LHCN-M2 (cell line): Measurements from ENCODE around the gene RPP14. TPM values are rescaled to one million over a fixed set of nuclear protein-coding genes. Genes with fewer than 3 reads are reported as not detected.
"Not testable (repeated sequence)": the region's sequence is repeated elsewhere in the genome, so short reads cannot be mapped to it uniquely, and the experiment has no call there.

Experiments used
- DNase-seq: peaks from one replicate; pipeline ENCODE4 v3.0.0-alpha.2; 2012; ENCODE audit warnings: low read depth
- total RNA-seq: library from RNA; depleted of rRNA; stranded (reverse); fragments of >200 nt; gene quantifications from 2 replicates; pipeline ENCODE4 v1.2.3, GENCODE V29; 2014

The RPP14 gene
- total RNA-seq, 1 experiment from 2014 or later = 13.2 TPM

GRCh38 chr3:58331593-58332152 lies 25.6 kb downstream of the RPP14 start:
- DNase-seq = no peak

GRCh38 chr3:58332575-58333188 lies 26.6 kb downstream of the RPP14 start, which contains the start of gene PXK:
Gene PXK (plus strand): TSS chr3:58332892. CDS start chr3:58332989, 97 bp downstream.
- DNase-seq = peak; percentile 80

- peak; percentile 50 for DNase-seq
Observed at GRCh38 chr3:58333206-58334012, 27.4 kb downstream of the RPP14 start.

- DNase-seq = no peak
Observed at GRCh38 chr3:58334013-58334321, 27.9 kb downstream of the RPP14 start.

GRCh38 chr3:58334506-58334884 lies 28.4 kb downstream of the RPP14 start:
- DNase-seq = no peak

- no peak for DNase-seq
Observed at GRCh38 chr3:58335652-58335947, 29.6 kb downstream of the RPP14 start.

- peak; percentile 97 for DNase-seq
Observed at GRCh38 chr3:58336135-58336882, 30.3 kb downstream of the RPP14 start.

GRCh38 chr3:58337190-58337589 lies 31.1 kb downstream of the RPP14 start:
- no peak for DNase-seq

- not testable (repeated sequence) for DNase-seq
Observed at GRCh38 chr3:58339146-58339545, 33.1 kb downstream of the RPP14 start.

- no peak for DNase-seq
Observed at GRCh38 chr3:58340594-58341244, 34.7 kb downstream of the RPP14 start.

- no peak for DNase-seq
Observed at GRCh38 chr3:58341376-58341775, 35.3 kb downstream of the RPP14 start.

GRCh38 chr3:58342676-58343075 lies 36.6 kb downstream of the RPP14 start:
- no peak for DNase-seq

- no peak for DNase-seq
Observed at GRCh38 chr3:58345457-58345856, 39.4 kb downstream of the RPP14 start.

- no peak for DNase-seq
Observed at GRCh38 chr3:58346368-58346767, 40.3 kb downstream of the RPP14 start.

- no peak for DNase-seq
Observed at GRCh38 chr3:58347984-58348383, 41.9 kb downstream of the RPP14 start.

GRCh38 chr3:58349792-58350626 lies 44.0 kb downstream of the RPP14 start:
- DNase-seq = no peak

GRCh38 chr3:58350627-58351013 lies 44.6 kb downstream of the RPP14 start:
- peak; percentile 68 for DNase-seq

GRCh38 chr3:58351920-58352319 lies 45.9 kb downstream of the RPP14 start:
- no peak for DNase-seq

- no peak for DNase-seq
Observed at GRCh38 chr3:58352626-58353025, 46.6 kb downstream of the RPP14 start.

- DNase-seq = peak; percentile 26
Observed at GRCh38 chr3:58353722-58354553, 47.9 kb downstream of the RPP14 start.
